BJ (cell line): ENCODE measurements around the gene DECR2. TPM values are rescaled to one million over a fixed set of nuclear protein-coding genes. Genes with fewer than 3 reads are reported as not detected.
"Not testable (repeated sequence)": the region's sequence is repeated elsewhere in the genome, so short reads cannot be mapped to it uniquely, and the experiment has no call there.

Experiments used
- CTCF ChIA-PET: fragments of 350-600 bp; formaldehyde crosslinking; extraction: SDS; loops from one replicate; lab custom pipeline; 2021; ENCODE audit warnings: antibody characterized with exemption, inconsistent platforms; lab: Yijun Ruan, JAX
- POLR2A ChIA-PET: fragments of 300-600 bp; sonication (Branson Sonifier 250); formaldehyde crosslinking; extraction: SDS; loops from one replicate; lab custom pipeline; 2021; ENCODE audit warnings: antibody characterized with exemption; lab: Charles Lee
- DNase-seq: peaks from one replicate; pipeline ENCODE4 v3.0.0-alpha.2; 2011; ENCODE audit warnings: low read depth
- H3K27me3 ChIP-seq: 2 replicates; pipeline ENCODE4 v1.6.0; 2011; ENCODE audit warnings: low read length; ENCODE audit not compliant: control insufficient read depth, insufficient read depth
- H3K36me3 ChIP-seq: 2 replicates; pipeline ENCODE4 v1.5.1; 2011; ENCODE audit warnings: low read length; ENCODE audit not compliant: control insufficient read depth, insufficient read depth
- H3K4me3 ChIP-seq: 2 replicates; pipeline ENCODE4 v1.5.1; 2011; ENCODE audit warnings: low read depth, mild to moderate bottlenecking, control low read depth, low read length
- CTCF ChIP-seq: IDR thresholded peaks from 2 replicates; pipeline ENCODE4 v1.5.1; 2011; ENCODE audit warnings: low read depth, mild to moderate bottlenecking, control low read depth, inconsistent platforms, low read length, moderate library complexity; ENCODE audit not compliant: insufficient read depth
- polyA plus RNA-seq: library from polyadenylated mRNA; depleted of rRNA; stranded (reverse); fragments of >200 nt; gene quantifications from 2 replicates; pipeline ENCODE4 v1.2.3, GENCODE V29; 2011

The DECR2 gene
- polyA plus RNA-seq, 1 experiment = 23.6 TPM

GRCh38 chr16:375212-375611 lies 26.5 kb upstream of the DECR2 start:
- CTCF ChIA-PET = no interaction called here
- H3K4me3 ChIP-seq = no peak overlapping the region
- H3K27me3 ChIP-seq = no peaks in the 10 kb centered on the region
- peaks cover 28% of the 10 kb centered on the region for H3K36me3 ChIP-seq
- POLR2A ChIA-PET = no interaction called here
- TF ChIP-seq CTCF = no peak
- no peak for DNase-seq

GRCh38 chr16:375927-376816 lies 25.5 kb upstream of the DECR2 start:
- CTCF ChIA-PET = no interaction called here
- peaks cover 28% of the 10 kb centered on the region for H3K36me3 ChIP-seq

GRCh38 chr16:376817-377418 lies 24.8 kb upstream of the DECR2 start:
- POLR2A ChIA-PET = no interaction called here
- Histone ChIP-seq H3K27me3 (no peaks in the 10 kb centered on the region), H3K4me3 (no peak overlapping the region), H3K36me3 (peaks cover 23% of the 10 kb centered on the region)
- no peak for DNase-seq
- no peak for TF ChIP-seq CTCF
- CTCF ChIA-PET = no interaction called here

More at GRCh38 chr16:375927-376816, 25.5 kb upstream of the DECR2 start:
- POLR2A ChIA-PET = no interaction called here
- no peak for DNase-seq
- TF ChIP-seq CTCF = no peak
- no peak overlapping the region for H3K4me3 ChIP-seq
- H3K27me3 ChIP-seq = no peaks in the 10 kb centered on the region

GRCh38 chr16:377419-377951 lies 24.2 kb upstream of the DECR2 start:
- ChIA-PET CTCF (no interaction called here), POLR2A (no interaction called here)
- Histone ChIP-seq H3K36me3 (peaks cover 20% of the 10 kb centered on the region), H3K27me3 (no peaks in the 10 kb centered on the region), H3K4me3 (no peak overlapping the region)
- no peak for DNase-seq
- TF ChIP-seq CTCF = no peak

GRCh38 chr16:378113-378820 lies 23.4 kb upstream of the DECR2 start:
- H3K36me3 ChIP-seq = peaks cover 18% of the 10 kb centered on the region
- POLR2A ChIA-PET, DNase-seq, H3K27me3 ChIP-seq, H3K4me3 ChIP-seq: not testable (repeated sequence)
- CTCF ChIA-PET = interaction anchor here (1.5 kb wide), 1 partner anchor 23 kb away, joined by 3 read pairs; the partner anchor contains the start of gene DECR2
